Osteocyte (in vitro differentiated cells): ENCODE results near the gene SIM2. TPM values are rescaled to one million over a fixed set of nuclear protein-coding genes. Genes with fewer than 3 reads are reported as not detected.
"Not testable (repeated sequence)": the region's sequence is repeated elsewhere in the genome, so short reads cannot be mapped to it uniquely, and the experiment has no call there.

ENCODE experiments used
- DNase-seq: peaks from one replicate; pipeline ENCODE4 v3.0.0; 2021; ENCODE audit warnings: mixed read lengths; ENCODE audit not compliant: unreplicated experiment; ENCODE audit errors: extremely low spot score
- H3K27ac Mint-ChIP-seq: one replicate; pipeline ENCODE4 v1.8.0; 2021; ENCODE audit warnings: mild to moderate bottlenecking, mixed read lengths; ENCODE audit not compliant: unreplicated experiment
- H3K27me3 Mint-ChIP-seq: one replicate; pipeline ENCODE4 v1.8.0; 2021; ENCODE audit warnings: mixed read lengths; ENCODE audit not compliant: unreplicated experiment
- H3K36me3 Mint-ChIP-seq: one replicate; pipeline ENCODE4 v1.8.0; 2021; ENCODE audit warnings: mixed read lengths; ENCODE audit not compliant: unreplicated experiment
- H3K4me1 Mint-ChIP-seq: one replicate; pipeline ENCODE4 v1.8.0; 2021; ENCODE audit warnings: mixed read lengths; ENCODE audit not compliant: unreplicated experiment
- H3K4me3 Mint-ChIP-seq: one replicate; pipeline ENCODE4 v1.8.0; 2021; ENCODE audit warnings: mild to moderate bottlenecking, moderate library complexity, mixed read lengths; ENCODE audit not compliant: unreplicated experiment
- H3K9me3 Mint-ChIP-seq: one replicate; pipeline ENCODE4 v1.8.0; 2021; ENCODE audit warnings: mixed read lengths; ENCODE audit not compliant: unreplicated experiment
- CTCF ChIP-seq: fragments of 200-600 bp; sonication (generic); IDR thresholded peaks from 2 replicates; pipeline ENCODE4 v1.5.0; 2021; ENCODE audit warnings: antibody characterized with exemption, mild to moderate bottlenecking, moderate library complexity
- total RNA-seq: library from RNA; stranded (reverse); gene quantifications from 2 replicates; pipeline ENCODE4 v1.2.1, GENCODE V29; 2021

The SIM2 gene
- total RNA-seq, 1 donor from 2014 or later, result 1.5 TPM

- no peak for TF ChIP-seq CTCF
- H3K27ac Mint-ChIP-seq, result no peak overlapping the region
- DNase-seq, result no peak
- no peaks in the 10 kb centered on the region for H3K9me3 Mint-ChIP-seq
- no peak overlapping the region for H3K4me3 Mint-ChIP-seq
- H3K36me3 Mint-ChIP-seq, result no peaks in the 10 kb centered on the region
- peaks cover 68% of the 10 kb centered on the region for H3K27me3 Mint-ChIP-seq
- peaks cover 13% of the 10 kb centered on the region for H3K4me1 Mint-ChIP-seq
Observed at GRCh38 chr21:36665806-36666205, 33.1 kb upstream of the SIM2 start.

- no peak for DNase-seq
- no peak for TF ChIP-seq CTCF
- Mint-ChIP-seq H3K36me3 (no peaks in the 10 kb centered on the region), H3K27ac (no peak overlapping the region), H3K4me1 (peaks cover 5% of the 10 kb centered on the region), H3K27me3 (peaks cover 60% of the 10 kb centered on the region), H3K9me3 (no peaks in the 10 kb centered on the region), H3K4me3 (no peak overlapping the region)
Observed at GRCh38 chr21:36668713-36669112, 30.2 kb upstream of the SIM2 start.

- Mint-ChIP-seq H3K4me1 (no peaks in the 10 kb centered on the region), H3K4me3 (no peak overlapping the region), H3K9me3 (peaks cover 2% of the 10 kb centered on the region), H3K36me3 (no peaks in the 10 kb centered on the region), H3K27me3 (peaks cover 50% of the 10 kb centered on the region), H3K27ac (no peak overlapping the region)
- no peak for TF ChIP-seq CTCF
- DNase-seq, result no peak
Observed at GRCh38 chr21:36671836-36672235, 27.1 kb upstream of the SIM2 start.

GRCh38 chr21:36672296-36672695 lies 26.6 kb upstream of the SIM2 start:
- H3K27me3 Mint-ChIP-seq, result peaks cover 53% of the 10 kb centered on the region
- DNase-seq, H3K4me1 Mint-ChIP-seq: not testable (repeated sequence)

GRCh38 chr21:36672737-36673136 lies 26.2 kb upstream of the SIM2 start:
- H3K4me3 Mint-ChIP-seq, result no peak overlapping the region
- H3K4me1 Mint-ChIP-seq, result no peaks in the 10 kb centered on the region
- no peak for TF ChIP-seq CTCF
- no peak overlapping the region for H3K27ac Mint-ChIP-seq
- H3K27me3 Mint-ChIP-seq, result peaks cover 52% of the 10 kb centered on the region
- H3K36me3 Mint-ChIP-seq, result no peaks in the 10 kb centered on the region
- peaks cover 5% of the 10 kb centered on the region for H3K9me3 Mint-ChIP-seq
- DNase-seq, result no peak

More at GRCh38 chr21:36672296-36672695, 26.6 kb upstream of the SIM2 start:
- H3K4me3 Mint-ChIP-seq, H3K27ac Mint-ChIP-seq, H3K36me3 Mint-ChIP-seq, H3K9me3 Mint-ChIP-seq: not testable (repeated sequence)
